Heart left ventricle (tissue), 13 donors: ENCODE data around the gene VEZF1.

Experiments
- CTCF ChIP-seq, 12 donors: fragments of 200-600 bp; sonication (generic) in 4 of 12; IDR thresholded peaks; one replicate each; pipeline versions ENCODE4 v1.5.0 to v1.8.0; 2018 to 2022; ENCODE audit warnings: antibody characterized with exemption in 12 of 12, mild to moderate bottlenecking in 5 of 12
- POLR2A ChIP-seq, 2 donors: fragments of 450-650 bp; IDR thresholded peaks; one replicate each; pipeline ENCODE4 v1.6.1; 2017; ENCODE audit warnings: antibody characterized with exemption in 2 of 2, mild to moderate bottlenecking in 2 of 2, moderate library complexity in 2 of 2
- donor health status: ischemic (EF 13 %, LVEDD 7.1; RV severe dilation, severe dysfunction).
- donor health status: DM: no; HTN: yes; CAD: no.
- donor health status: DM: no; HTN: no; CAD: no.
- donor health status: ischemic (EF 25% LVEDD 6.9; RV normal size, moderate dysfunction).
- donor health status: ischemic (EF 25% LVEDD 5.7; RV mildly dilated, moderate dysfunction).
- donor health status: ischemic (EF 35%, LVEDD 5.7; RV mildly dilated, moderate dysfunction).
- donor health status: nonischemic (EF 11% LVEDD 7.7; RV severe dilation, severe dysfunction).
- donor health status: DM: yes; HTN: yes; CAD: no.
- donor health status: PGD.
- donor health status: ischemic (EF 29% LVEDD 5.4; RV normal size, mild dysfunction).
- donor health status: nonischemic (EF 23%, LVEDD 6.1; RV moderate dilation, normal function).

- TF ChIP-seq CTCF (IDR thresholded peaks at IDR 0.05) (no peak), POLR2A (IDR thresholded peaks at IDR 0.05) (no peak)
Measured at GRCh38 chr17:57999010-57999495, 11.0 kb upstream of the VEZF1 start.
